HG03159 (cell line): ENCODE measurements around the gene UBQLN2.
"Not testable (repeated sequence)": the region's sequence is repeated elsewhere in the genome, so short reads cannot be mapped to it uniquely, and the experiment has no call there.

Experiments used
- ATAC-seq: cut with Tn5 transposase; IDR thresholded peaks from one replicate; pipeline ENCODE4 v1.9.1; 2021; ENCODE audit warnings: mild to moderate bottlenecking, moderate library complexity; ENCODE audit not compliant: unreplicated experiment

The UBQLN2 gene

GRCh38 chrX:56563231-56564161 is at the start of gene UBQLN2:
Gene UBQLN2 (plus strand): TSS chrX:56563627. CDS start chrX:56563874, 247 bp downstream.
- peak; percentile 72 for ATAC-seq

GRCh38 chrX:56519642-56520041 is 43.8 kb upstream of the UBQLN2 start:
- no peak for ATAC-seq

GRCh38 chrX:56529482-56530007 is 33.9 kb upstream of the UBQLN2 start:
- ATAC-seq: not testable (repeated sequence)

GRCh38 chrX:56530011-56530410 is 33.4 kb upstream of the UBQLN2 start:
- no peak for ATAC-seq

GRCh38 chrX:56550667-56551066 is 12.8 kb upstream of the UBQLN2 start:
- no peak for ATAC-seq

GRCh38 chrX:56554870-56555269 is 8.6 kb upstream of the UBQLN2 start:
- no peak for ATAC-seq

- no peak for ATAC-seq
Measured at GRCh38 chrX:56557376-56557929, 6.0 kb upstream of the UBQLN2 start.

GRCh38 chrX:56564164-56564885 is 898 bp downstream of the UBQLN2 start:
- peak; percentile 18 for ATAC-seq

- ATAC-seq: no peak
Measured at GRCh38 chrX:56564921-56565840, 1.8 kb downstream of the UBQLN2 start.

GRCh38 chrX:56569378-56570057 is 6.1 kb downstream of the UBQLN2 start:
- no peak for ATAC-seq

- ATAC-seq: no peak
Measured at GRCh38 chrX:56572975-56573374, 9.5 kb downstream of the UBQLN2 start.

GRCh38 chrX:56574861-56575260 is 11.4 kb downstream of the UBQLN2 start:
- no peak for ATAC-seq

GRCh38 chrX:56576721-56577120 is 13.3 kb downstream of the UBQLN2 start:
- ATAC-seq: no peak

- ATAC-seq: no peak
Measured at GRCh38 chrX:56588397-56589188, 25.2 kb downstream of the UBQLN2 start.

- ATAC-seq: not testable (repeated sequence)
Measured at GRCh38 chrX:56591830-56592229, 28.4 kb downstream of the UBQLN2 start.

GRCh38 chrX:56600141-56600540 is 36.7 kb downstream of the UBQLN2 start:
- no peak for ATAC-seq

GRCh38 chrX:56600987-56601386 is 37.6 kb downstream of the UBQLN2 start:
- no peak for ATAC-seq

- ATAC-seq: no peak
Measured at GRCh38 chrX:56615282-56615681, 51.9 kb downstream of the UBQLN2 start.
